NCI-H2171 treated with DMSO at 0.1 percent for 48 hours (cell line): ENCODE results near the gene GRK3.
"Not testable (repeated sequence)": the region's sequence is repeated elsewhere in the genome, so short reads cannot be mapped to it uniquely, and the experiment has no call there.

ENCODE experiments used
- DNase-seq: peaks from one replicate; lab custom pipeline; 2025; lab: John Stamatoyannopoulos, UW

The GRK3 gene

GRCh38 chr22:25572708-25573171, 8.3 kb downstream of the GRK3 start:
- DNase-seq, result no peak

GRCh38 chr22:25573841-25574240, 9.4 kb downstream of the GRK3 start:
- DNase-seq, result no peak

GRCh38 chr22:25574736-25575135, 10.3 kb downstream of the GRK3 start:
- DNase-seq, result no peak

DNA sequence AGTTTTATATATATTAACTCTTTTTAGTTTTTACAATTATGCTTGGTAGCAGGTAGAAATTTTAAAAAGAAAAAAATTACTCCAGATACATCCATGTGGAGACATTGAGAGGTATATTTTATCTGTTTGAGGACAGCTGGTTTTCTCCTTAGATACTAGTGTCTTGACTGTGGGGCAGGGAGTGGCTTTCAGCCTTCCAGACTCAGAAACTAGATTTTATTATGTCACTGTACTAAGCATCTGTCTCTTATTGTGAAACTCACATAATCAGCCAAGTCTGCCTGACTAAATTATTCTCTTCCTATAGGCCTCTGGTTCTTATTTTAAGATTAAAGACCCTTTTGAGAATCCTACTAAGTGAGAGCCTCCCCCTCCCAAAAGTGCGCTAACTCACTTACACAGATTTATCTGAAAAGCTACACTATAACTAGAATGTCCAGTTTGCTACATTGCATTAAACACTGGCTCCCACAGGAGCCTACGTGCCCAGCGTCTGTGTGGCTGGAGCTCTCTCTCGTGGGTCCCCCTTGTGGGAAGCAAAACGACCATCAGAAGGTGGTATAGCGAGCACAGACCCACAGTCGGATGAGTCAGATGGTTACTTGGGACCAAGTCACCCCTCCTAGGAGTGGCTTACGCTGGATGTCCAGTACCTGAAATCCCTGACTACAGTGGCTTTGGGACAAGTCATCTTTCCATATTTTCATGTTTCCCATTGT, 11.4 kb downstream of the GRK3 start:
- DNase-seq, result not testable (repeated sequence)

GRCh38 chr22:25581452-25581851, 17.0 kb downstream of the GRK3 start:
- not testable (repeated sequence) for DNase-seq

DNA sequence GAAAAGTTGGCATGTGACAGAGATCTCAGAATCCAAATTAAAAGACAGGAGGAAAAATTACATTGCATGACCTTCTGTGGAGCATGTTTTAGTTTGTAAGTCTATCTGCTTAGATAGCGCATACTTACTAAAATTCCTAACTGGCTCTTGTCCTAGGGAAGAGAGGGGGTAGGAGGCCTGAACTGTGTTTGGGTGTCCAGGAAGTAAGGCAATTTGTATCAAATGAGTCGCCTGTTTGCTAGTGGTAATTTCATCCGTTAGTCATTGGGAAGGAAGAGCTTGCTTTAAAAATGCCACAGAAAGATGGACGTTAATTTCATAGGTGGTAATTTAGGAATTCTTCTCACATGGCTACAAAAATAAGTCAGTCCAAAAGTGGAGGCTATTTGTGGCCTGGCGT, 18.5 kb downstream of the GRK3 start:
- DNase-seq, result no peak

DNA sequence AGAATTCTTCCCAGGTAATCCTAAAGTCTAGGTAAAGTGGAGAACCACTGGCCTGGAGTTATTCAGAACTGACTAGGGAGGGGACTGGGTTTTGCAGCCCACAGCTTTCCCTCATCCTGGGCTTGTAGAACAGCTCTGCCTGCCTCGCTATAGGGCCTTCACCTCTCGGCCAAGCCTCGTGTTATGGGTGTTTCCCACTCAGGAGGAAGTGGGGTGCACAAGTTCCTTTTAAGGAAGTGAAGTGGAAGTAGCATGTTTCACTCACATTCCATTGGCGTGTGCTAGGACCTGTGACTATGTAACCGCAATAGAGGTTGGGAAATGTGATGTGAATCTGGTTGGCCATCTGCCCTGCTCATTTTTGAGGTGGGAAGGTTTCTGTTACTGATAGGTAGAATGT, 20.5 kb downstream of the GRK3 start:
- not testable (repeated sequence) for DNase-seq

DNA sequence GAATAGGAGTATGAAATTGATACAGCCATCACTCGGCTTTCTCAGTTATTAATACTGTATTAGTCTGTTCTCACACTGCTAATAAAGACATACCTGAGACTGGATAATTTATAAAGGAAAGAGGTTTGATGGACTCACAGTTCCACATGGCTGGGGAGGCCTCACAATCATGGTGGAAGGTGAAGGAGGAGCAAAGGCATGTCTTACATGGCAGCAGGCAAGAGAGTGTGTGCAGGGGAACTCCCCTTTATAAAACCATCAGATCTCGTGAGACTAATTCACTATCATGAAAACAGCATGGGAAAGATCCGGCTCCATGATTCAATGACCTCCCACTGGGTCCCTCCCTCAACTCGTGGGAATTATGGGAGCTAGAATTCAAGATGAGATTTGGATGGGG, 25.2 kb downstream of the GRK3 start:
- DNase-seq, result not testable (repeated sequence)

DNA sequence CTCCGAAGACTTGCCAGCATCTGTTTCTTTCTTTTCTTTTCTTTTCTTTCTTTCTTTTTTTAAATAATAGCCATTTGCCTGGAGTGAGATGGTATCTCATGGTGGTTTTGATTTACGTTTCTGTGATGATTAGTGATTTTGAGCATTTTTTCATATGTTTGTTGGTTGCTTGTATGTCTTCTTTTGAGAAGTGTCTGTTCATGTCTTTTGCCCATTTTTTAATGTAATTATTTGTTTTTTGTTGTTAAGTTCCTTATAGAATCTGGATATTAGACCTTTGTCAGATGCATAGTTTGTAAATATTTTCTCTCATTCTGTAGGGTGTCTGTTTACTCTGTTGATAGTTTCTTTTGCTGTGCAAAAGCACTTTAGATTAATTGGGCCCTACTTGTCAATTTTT, 28.8 kb downstream of the GRK3 start:
- not testable (repeated sequence) for DNase-seq

DNA sequence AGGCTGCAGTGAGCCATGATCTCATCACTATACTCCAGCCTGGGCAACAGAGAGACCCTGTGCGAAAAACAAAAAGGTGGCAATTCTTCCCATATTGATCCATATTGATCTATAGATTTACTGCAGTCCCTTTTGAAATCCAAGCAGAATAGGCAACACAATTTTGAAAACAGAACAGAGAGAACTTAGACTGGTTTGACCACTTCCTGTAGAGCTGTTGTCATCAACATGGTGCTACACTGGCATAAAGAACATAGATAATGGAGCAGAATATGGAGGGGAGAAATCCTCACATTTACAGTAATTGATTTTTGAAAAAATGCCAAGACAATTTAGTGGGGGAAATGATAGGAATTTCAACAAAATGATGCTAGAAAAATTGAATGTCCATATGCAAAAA, 34.1 kb downstream of the GRK3 start:
- no peak for DNase-seq

DNA sequence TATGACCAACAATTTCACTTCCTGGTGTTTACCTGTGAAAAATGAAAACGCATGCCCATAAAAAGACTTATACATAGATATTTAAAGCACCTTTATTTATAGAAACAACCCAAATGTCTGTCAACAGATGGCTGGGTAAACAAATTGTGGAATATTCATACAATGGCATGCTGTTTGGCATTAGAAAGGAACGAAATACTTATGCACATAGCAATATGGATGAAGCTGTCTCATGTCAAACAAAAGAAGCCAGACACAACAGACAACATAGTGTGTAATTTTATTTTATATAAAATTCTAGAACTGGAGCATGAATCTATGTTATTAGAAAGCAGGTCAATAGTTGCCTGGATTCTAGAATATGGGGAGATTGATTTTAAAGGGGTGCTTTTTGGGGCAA, 38.0 kb downstream of the GRK3 start:
- DNase-seq, result no peak

GRCh38 chr22:25602916-25603315, 38.4 kb downstream of the GRK3 start:
- DNase-seq, result no peak

- DNase-seq, result not testable (repeated sequence)
Observed at GRCh38 chr22:25605146-25605545, 40.7 kb downstream of the GRK3 start.

DNA sequence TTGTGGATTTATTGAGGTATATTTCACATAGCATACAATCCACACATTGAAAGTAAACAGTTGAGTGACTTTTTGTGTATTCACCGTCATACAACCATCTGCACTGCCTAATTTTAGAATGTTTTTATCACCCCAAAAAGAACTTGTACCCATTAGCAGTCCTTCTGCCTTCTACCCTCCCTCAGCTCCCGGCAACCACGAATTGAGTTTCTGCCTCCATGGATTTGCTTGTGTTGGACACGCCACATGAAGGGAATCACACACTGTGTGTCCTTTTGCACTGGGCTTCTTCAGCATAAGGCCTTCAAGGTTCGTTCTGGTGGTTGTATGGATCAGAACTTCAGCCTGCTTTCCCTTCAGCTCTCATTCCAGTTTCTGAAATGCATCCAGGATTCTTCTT, 41.1 kb downstream of the GRK3 start:
- not testable (repeated sequence) for DNase-seq

DNA sequence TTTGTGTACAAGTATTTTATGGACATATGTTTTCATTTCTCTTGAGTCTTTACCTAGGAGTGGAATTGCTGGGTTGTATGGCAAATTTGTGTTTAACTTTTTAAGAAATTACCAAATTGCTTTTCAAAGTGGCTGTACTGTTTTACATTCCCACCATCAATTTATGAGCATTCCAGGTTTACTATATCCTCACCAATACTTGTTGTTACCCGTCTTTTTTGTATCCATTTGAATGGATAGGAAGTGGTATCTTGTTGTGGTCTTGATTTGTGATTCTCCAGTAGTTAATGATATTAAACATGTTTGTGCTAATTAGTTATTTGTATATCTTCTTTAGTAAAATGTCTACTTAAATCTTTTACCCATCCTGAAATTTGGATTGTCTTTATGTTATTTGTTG, 46.8 kb downstream of the GRK3 start:
- not testable (repeated sequence) for DNase-seq

DNA sequence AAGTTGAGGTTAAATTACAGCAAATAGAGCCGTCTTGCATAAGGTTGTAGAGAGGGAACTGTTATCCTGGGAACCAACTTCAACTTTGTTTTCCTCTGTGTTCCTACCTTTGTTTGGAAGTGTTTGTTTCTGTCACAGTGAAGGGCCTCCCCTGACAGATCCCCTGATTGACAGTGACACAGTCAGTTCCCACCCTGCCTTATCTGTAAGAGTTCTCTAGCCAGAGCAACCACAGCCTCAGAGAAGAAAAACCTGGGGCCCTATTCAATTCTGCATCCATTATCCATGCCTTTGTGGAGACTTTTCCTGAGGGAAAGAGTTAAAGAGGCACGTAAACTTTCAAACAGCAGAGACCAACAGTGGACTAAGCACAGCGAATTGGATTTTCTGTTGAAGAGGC, 48.7 kb downstream of the GRK3 start:
- DNase-seq, result not testable (repeated sequence)

- DNase-seq, result not testable (repeated sequence)
Observed at GRCh38 chr22:25613558-25613957, 49.1 kb downstream of the GRK3 start.

- not testable (repeated sequence) for DNase-seq
Observed at GRCh38 chr22:25614791-25615190, 50.3 kb downstream of the GRK3 start.

DNA sequence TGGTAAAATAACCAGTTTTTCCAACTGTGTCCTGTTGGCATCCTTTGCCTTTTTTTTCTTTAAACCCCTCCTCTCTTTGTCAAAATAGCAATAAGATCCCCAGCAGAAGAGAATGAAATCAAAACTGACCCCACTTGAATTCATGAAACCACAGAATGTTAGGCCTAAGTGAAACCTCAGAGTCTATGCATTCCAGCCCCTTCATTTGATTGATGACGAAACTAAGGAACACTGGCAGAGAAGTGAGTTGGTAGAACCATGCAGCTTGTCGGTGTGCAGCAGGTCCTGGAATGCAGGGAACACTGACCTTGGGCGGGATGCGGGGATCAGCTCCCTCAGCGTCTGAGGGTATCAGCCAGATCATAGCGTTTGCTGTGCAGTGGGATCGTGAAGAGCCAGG, 57.5 kb downstream of the GRK3 start:
- DNase-seq, result no peak

GRCh38 chr22:25623310-25623734, 58.8 kb downstream of the GRK3 start:
- DNase-seq, result peak; percentile 8

DNA sequence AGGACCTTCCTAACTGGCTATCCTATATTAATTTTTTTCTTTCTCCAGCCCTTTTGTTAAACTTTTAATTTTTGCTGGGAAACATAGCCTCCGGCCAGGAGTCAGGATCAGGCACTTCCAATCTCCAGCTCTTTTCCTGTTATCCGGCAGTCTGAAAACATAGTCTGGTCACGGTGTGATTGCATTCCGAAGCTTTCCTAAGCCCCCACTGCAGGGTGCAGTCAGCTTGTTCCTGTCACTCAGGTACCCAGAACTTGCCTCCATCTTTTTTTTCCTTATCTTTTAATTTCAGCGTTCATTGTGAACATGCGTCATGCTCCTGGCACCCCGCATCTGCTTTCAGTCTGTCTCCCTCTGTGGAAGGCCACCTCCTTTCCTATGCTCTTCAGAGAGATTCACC, 59.4 kb downstream of the GRK3 start:
- no peak for DNase-seq

DNA sequence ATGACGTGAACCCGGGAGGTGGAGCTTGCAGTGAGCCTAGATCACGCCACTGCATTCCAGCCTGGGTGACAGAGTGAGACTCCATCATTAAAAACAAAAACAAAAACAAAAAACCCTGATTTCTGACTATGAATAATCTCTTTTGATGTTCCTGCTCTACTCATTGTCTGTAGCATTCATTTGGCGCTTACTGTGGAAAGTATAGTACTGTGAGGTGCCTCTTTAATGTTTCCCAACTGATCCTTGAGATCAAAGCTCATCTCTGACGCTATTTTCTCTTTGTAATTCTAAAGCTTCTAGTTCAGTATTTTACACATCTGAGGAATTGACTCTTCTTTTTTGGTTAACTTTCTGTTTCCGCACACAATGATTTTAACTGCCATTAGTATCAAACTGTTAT, 60.0 kb downstream of the GRK3 start:
- no peak for DNase-seq

- DNase-seq, result not testable (repeated sequence)
Observed at GRCh38 chr22:25625747-25626623, 61.5 kb downstream of the GRK3 start.
